Hematopoietic multipotent progenitor cell treated with erythropoietin and hydrocortisone succinate and interleukin-3 and kit ligand, for 15 days (in vitro differentiated cells): ENCODE measurements around the gene EEPD1.
"Not testable (repeated sequence)": the region's sequence is repeated elsewhere in the genome, so short reads cannot be mapped to it uniquely, and the experiment has no call there.

ENCODE experiments used
- DNase-seq: peaks from one replicate; pipeline ENCODE4 v3.0.0-alpha.2; 2015; ENCODE audit warnings: low spot score

The EEPD1 gene

DNA sequence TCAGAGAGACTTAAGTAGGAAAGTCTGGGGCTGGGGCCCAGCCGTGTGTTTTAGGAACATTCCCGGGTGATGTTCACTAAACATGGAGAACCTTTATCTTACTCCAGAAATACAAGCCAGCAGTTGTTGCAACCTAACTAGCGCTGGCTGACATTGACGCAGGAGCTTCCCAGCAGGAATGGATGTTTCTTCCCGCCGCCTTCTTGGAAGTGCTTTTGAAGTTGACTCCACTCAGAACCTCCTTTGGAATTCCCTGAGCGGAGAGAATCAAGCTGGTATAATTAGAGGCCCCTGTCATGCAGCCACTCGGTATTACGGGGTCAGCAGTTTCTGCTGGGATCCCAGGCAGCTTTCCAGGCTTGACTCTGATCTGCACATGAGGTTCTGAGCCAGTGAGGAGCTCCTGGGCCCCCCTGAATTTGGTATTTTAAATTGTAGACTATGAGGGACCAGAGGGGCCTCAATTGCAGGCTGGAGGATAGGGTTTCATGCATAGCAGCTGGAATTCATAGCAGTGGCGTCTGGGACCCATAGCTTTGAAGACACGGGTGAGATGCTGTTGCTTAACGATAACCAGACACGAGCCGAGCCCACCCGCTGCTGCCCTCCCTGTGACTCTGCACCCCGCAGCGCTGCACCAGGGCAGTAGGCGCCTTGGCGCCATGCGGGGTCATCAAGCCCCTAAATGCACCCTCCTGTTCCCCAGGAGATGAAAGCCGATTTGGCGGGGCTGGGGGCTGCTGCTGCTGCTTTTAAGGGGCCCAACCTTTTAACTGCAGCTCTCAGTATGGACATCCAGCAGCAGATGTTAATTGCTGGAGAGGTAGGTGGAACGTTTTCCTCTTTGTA, 61.8 kb downstream of the EEPD1 start:
- no peak for DNase-seq

- no peak for DNase-seq
These were observed 62.4 kb downstream of the EEPD1 start for GRCh38 chr7:36215457-36215765.

DNA sequence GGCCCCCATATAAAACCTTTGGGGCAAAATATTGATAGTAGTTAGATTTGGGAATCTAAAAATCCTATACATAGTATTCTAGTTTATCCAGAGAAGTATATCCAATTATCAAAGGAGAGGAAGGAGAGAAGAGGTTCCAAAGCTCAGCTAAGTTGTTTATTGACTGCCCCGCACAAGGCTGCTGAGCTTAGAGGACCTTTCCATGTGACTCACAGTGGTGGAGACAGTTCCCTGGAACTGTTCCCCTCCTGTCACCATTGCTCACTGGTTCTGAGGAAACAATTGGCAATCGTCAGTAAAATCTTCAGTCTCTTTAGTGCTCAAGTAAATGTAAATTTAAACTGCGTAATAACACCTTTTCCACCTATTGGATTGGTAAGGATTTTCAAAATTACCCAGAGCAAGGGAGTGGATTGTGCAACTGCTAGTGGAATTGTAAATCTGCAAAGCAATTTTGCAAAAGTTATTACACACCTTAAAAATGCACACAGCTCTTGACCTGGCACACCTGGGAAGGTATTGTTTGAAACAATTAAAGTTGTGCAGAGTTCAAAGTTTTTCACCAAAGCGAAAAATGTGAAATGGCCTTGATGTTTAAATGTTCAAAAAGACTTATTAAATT, 63.1 kb downstream of the EEPD1 start:
- no peak for DNase-seq

DNA sequence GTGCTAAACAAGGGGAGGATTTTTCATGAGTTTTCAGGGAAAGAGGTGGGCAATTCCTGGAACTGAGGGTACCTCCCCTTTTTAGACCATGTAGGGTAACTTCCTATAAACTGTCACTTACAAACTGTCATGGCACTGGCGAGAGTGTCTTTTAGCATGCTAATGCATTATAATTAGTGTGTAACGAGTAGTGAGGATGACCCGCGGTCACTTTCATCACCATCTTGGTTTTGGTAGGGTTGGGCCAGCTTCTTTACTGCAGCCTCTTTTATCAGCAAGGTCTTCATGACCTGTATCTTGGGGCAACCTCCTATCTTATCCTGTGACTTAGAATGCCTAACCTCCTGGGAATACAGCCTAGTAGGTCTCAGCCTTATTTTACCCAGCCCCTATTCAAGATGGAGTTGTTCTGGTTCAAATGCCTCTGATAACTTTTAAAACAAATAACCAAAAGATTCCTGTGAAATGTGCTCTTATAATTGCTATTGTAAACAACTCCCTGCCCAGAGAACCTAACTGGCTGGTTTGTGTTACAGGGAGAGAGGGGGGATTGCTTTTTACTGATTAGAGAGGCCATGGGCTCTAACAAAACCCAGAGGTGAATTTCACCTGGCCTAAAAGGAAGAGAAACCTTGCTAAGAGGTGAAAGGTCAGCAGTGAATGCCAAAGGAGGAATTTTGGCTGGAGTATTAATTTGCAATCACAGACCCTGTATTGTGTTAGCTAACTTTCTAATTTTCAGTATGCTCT, 64.3 kb downstream of the EEPD1 start:
- no peak for DNase-seq

DNA sequence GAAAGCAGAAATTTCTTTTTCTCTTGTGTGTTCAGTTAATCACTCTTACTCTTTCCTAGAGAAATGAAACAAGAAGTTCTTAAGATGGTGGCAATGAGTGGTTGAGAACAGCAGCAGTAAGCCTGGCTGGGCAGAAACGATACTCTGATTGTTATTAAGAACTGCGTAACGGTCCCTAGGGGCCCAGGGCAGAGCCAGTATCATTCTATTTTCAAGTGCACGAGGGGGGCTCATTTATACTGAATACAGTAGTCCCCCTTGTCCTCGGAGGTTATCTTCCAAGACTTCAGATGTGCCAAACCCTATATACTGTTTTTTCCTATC, 64.9 kb downstream of the EEPD1 start:
- no peak for DNase-seq

GRCh38 chr7:36219429-36219828, 66.4 kb downstream of the EEPD1 start:
- DNase-seq: no peak

- DNase-seq: no peak
These were observed 70.8 kb downstream of the EEPD1 start for GRCh38 chr7:36223851-36224250.

- no peak for DNase-seq
These were observed 72.1 kb downstream of the EEPD1 start for GRCh38 chr7:36224934-36225858.

GRCh38 chr7:36226151-36226550, 73.1 kb downstream of the EEPD1 start:
- DNase-seq: no peak

DNA sequence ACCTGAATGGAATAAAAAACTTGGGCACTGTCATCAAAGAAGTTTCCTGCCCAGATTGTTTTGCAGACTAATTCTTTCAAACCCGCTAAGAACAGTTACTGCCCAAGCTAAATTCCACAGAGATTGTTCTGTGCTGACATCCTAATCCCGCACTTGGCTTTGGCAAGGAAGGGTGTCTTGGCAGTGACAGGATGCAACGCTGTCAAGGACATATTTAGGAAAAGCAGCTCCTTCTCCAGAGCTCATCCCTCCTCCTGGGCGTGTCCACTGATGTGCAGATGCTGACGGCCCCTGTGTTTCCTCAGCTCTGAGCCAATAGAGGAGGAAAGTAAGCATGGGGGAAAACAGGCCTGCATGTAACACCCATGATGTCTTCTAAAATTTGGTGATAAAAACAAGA, 74.2 kb downstream of the EEPD1 start:
- no peak for DNase-seq

DNA sequence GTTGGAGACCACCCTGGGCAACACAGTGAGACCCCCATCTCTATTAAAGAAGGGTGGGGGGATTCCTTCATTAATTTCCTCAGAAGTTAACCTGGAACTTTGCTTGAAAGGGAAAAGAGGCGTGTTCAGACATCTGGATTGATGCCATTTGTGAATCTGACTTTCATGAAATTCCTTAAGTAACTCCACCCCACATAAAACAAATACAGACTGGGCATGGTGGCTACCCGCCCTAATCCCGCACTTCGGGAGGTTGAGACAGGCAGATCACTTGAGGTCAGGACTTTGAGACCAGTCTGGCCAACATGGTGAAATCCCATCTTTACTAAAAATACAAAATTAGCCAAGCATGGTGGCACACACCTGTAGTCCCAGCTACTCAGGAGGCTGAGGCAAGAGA, 75.0 kb downstream of the EEPD1 start:
- no peak for DNase-seq

GRCh38 chr7:36231406-36231805, 78.4 kb downstream of the EEPD1 start:
- DNase-seq: no peak

DNA sequence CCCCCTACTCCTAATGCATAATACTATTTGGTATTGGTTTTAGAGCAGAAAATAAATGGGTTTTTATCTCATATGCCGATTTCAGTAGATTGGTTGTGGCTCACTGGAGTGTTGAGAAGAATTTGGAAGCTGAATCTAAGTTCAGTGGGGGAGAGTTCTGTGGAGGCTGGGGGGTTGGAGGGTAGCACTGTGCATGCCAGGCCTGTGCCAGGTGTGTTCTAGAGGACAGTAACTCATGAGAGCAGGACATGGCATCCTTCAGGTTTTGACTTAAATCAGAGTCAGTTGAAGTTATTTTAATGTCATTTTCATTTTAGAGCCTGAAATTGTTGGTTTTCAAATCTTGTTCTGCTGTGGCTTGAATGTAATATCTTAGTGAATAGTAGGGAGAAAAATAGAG, 79.5 kb downstream of the EEPD1 start:
- no peak for DNase-seq

- no peak for DNase-seq
These were observed 80.0 kb downstream of the EEPD1 start for GRCh38 chr7:36232971-36233550.

- DNase-seq: no peak
These were observed 83.0 kb downstream of the EEPD1 start for GRCh38 chr7:36236073-36236472.

- no peak for DNase-seq
These were observed 85.1 kb downstream of the EEPD1 start for GRCh38 chr7:36238138-36238537.

GRCh38 chr7:36243356-36243755, 90.3 kb downstream of the EEPD1 start:
- DNase-seq: not testable (repeated sequence)

DNA sequence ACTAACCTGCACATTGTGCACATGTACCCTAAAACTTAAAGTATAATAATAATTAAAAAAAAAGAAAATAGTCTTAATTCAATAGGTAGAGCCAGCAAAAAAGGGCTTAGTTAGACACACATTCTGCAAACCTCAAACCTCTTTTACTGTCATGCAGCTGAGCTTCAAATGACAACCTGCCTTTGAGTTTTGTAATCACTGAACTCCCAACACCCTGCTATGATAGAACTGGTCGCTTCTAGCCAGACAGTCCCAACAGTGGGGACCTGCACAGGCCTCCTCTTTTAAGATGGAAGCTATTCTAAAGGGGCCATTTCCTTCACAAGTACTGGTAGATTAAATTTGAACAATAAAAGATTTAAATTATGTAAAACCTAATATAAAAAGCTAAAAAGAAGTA, 90.9 kb downstream of the EEPD1 start:
- DNase-seq: not testable (repeated sequence)

DNA sequence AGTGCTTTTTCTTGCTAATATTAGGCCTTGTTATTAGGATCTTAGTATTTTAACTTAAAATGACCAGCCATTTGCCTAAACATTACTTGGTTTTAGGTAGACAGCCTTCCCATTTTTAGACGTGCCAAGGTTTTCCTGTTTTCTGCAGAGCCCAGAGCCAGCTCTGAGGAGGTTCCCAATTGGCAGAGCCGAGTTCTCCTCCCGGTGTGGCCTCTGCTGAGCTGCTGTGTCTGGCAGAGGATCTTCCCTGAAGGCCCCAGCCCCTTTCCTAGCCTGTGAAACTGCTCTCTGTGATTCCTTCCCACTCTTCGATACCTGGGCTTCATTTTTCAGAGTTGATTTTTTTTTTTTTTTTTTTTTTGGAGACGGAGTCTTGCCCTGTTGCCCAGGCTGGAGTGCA, 91.4 kb downstream of the EEPD1 start:
- DNase-seq: no peak

- DNase-seq: no peak
These were observed 92.7 kb downstream of the EEPD1 start for GRCh38 chr7:36245684-36246299.

- no peak for DNase-seq
These were observed 96.0 kb downstream of the EEPD1 start for GRCh38 chr7:36249091-36249490.
